Hepatocyte (in vitro differentiated cells): ENCODE measurements around the gene AGPS. TPM values are rescaled to one million over a fixed set of nuclear protein-coding genes. Genes with fewer than 3 reads are reported as not detected.

Source experiments
- DNase-seq: peaks from one replicate; pipeline ENCODE4 v3.0.0-alpha.2; 2016; ENCODE audit warnings: low spot score
- H2AFZ ChIP-seq: fragments of 200-600 bp; sonication (generic); 2 replicates; pipeline ENCODE4 v1.6.0; 2016; ENCODE audit warnings: antibody characterized with exemption, mild to moderate bottlenecking
- H3K27ac ChIP-seq: fragments of 200-600 bp; sonication (generic); 2 replicates; pipeline ENCODE4 v1.5.1; 2016; ENCODE audit warnings: mild to moderate bottlenecking
- H3K27me3 ChIP-seq: fragments of 200-600 bp; sonication (generic); 2 replicates; pipeline ENCODE4 v1.6.1; 2016
- H3K36me3 ChIP-seq: fragments of 200-600 bp; sonication (generic); replicated peaks from 2 replicates; pipeline ENCODE4 v1.5.1; 2016; ENCODE audit warnings: low read depth; ENCODE audit not compliant: insufficient read depth
- H3K4me1 ChIP-seq: fragments of 200-600 bp; sonication (generic); 2 replicates; pipeline ENCODE4 v1.5.1; 2016; ENCODE audit warnings: mild to moderate bottlenecking, moderate library complexity; ENCODE audit not compliant: insufficient read depth
- H3K4me2 ChIP-seq: fragments of 200-600 bp; sonication (generic); 2 replicates; pipeline ENCODE4 v1.6.0; 2016
- H3K4me3 ChIP-seq: fragments of 200-600 bp; sonication (generic); 2 replicates; pipeline ENCODE4 v1.5.1; 2016; ENCODE audit warnings: mild to moderate bottlenecking
- H3K79me2 ChIP-seq: fragments of 200-600 bp; sonication (generic); 2 replicates; pipeline ENCODE4 v1.6.0; 2017; ENCODE audit warnings: mild to moderate bottlenecking
- H3K9me2 ChIP-seq: fragments of 200-600 bp; sonication (generic); replicated peaks from 2 replicates; pipeline ENCODE4 v1.6.0; 2017; ENCODE audit warnings: mild to moderate bottlenecking; ENCODE audit not compliant: insufficient read depth
- H3K9me3 ChIP-seq: fragments of 200-600 bp; sonication (generic); 2 replicates; pipeline ENCODE4 v1.5.1; 2016; ENCODE audit warnings: low read depth, mild to moderate bottlenecking
- H4K20me1 ChIP-seq: fragments of 200-600 bp; sonication (generic); 2 replicates; pipeline ENCODE4 v1.6.0; 2016; ENCODE audit warnings: mild to moderate bottlenecking; ENCODE audit not compliant: insufficient read depth, poor library complexity, severe bottlenecking
- EZH2 ChIP-seq: fragments of 200-600 bp; sonication (generic); IDR thresholded peaks from 2 replicates; pipeline ENCODE4 v1.6.1; 2016; ENCODE audit warnings: antibody characterized with exemption, mild to moderate bottlenecking, borderline replicate concordance
- EZH2phosphoT487 ChIP-seq: fragments of 200-600 bp; sonication (generic); IDR thresholded peaks from one replicate; pipeline ENCODE4 v1.6.1; 2018; ENCODE audit warnings: antibody characterized with exemption, mild to moderate bottlenecking, low read depth, moderate library complexity; ENCODE audit not compliant: unreplicated experiment, severe bottlenecking
- WGBS: methylation state at CpG from one replicate; pipeline ENCODE4 v1.1.6; 2016; ENCODE audit warnings: low lambda C conversion rate; ENCODE audit errors: missing lambda C conversion rate; 5-methylcytosine and 5-hydroxymethylcytosine counted together
- polyA plus RNA-seq: library from polyadenylated mRNA; unstranded; fragments of >200 nt; fragmentation: Nextera tagmentation; extraction: Ambion mirVana; gene quantifications from 2 replicates; pipeline ENCODE4 v1.2.1, GENCODE V29; 2016
- total RNA-seq: library from RNA; depleted of rRNA; stranded (reverse); fragments of >200 nt; gene quantifications from 2 replicates; pipeline ENCODE4 v1.2.3, GENCODE V29; 2014
- TF ChIP-seq, protein P1 (sequence below): fragments of 200-600 bp; sonication (generic); IDR thresholded peaks from 2 replicates; pipeline ENCODE4 v1.5.1; 2016; ENCODE audit warnings: antibody characterized with exemption, mild to moderate bottlenecking; ENCODE audit not compliant: poor library complexity

Gene AGPS
- total RNA-seq (36.1 and 43.7 TPM in 2 replicates), polyA plus RNA-seq (22.4 and 26.6 TPM in 2 replicates)

GRCh38 chr2:177392373-177393202 is at the start of gene AGPS:
Gene AGPS, plus strand, starts transcription at chr2:177392773. Its CDS starts 17 bp downstream, at chr2:177392790.
- TF ChIP-seq, protein P1, sequence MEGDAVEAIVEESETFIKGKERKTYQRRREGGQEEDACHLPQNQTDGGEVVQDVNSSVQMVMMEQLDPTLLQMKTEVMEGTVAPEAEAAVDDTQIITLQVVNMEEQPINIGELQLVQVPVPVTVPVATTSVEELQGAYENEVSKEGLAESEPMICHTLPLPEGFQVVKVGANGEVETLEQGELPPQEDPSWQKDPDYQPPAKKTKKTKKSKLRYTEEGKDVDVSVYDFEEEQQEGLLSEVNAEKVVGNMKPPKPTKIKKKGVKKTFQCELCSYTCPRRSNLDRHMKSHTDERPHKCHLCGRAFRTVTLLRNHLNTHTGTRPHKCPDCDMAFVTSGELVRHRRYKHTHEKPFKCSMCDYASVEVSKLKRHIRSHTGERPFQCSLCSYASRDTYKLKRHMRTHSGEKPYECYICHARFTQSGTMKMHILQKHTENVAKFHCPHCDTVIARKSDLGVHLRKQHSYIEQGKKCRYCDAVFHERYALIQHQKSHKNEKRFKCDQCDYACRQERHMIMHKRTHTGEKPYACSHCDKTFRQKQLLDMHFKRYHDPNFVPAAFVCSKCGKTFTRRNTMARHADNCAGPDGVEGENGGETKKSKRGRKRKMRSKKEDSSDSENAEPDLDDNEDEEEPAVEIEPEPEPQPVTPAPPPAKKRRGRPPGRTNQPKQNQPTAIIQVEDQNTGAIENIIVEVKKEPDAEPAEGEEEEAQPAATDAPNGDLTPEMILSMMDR = no peak
- TF ChIP-seq EZH2 (no peak), EZH2phosphoT487 (no peak)
- no peaks in the 10 kb centered on the region for H3K9me3 ChIP-seq
- 3% methylated on average over 82 of the region's 83 CpGs for WGBS
- peak within 1 kb of the TSS; percentile 93 for H3K4me2 ChIP-seq
- peak within 1 kb of the TSS; percentile 73 for H3K4me3 ChIP-seq
- peak within 1 kb of the TSS; percentile 87 for H3K27ac ChIP-seq
- H2AFZ ChIP-seq = peak within 1 kb of the TSS; percentile 100
- peaks cover 18% of the 10 kb centered on the region for H3K4me1 ChIP-seq
- H4K20me1 ChIP-seq = peaks cover 3% of the 10 kb centered on the region
- no peaks in the 10 kb centered on the region for H3K9me2 ChIP-seq
- no peaks in the 10 kb centered on the region for H3K27me3 ChIP-seq
- H3K79me2 ChIP-seq = peaks cover 46% of the 10 kb centered on the region
- no peaks in the 10 kb centered on the region for H3K36me3 ChIP-seq
- DNase-seq = peak; percentile 87

GRCh38 chr2:177343773-177344172 is 48.8 kb upstream of the AGPS start:
- no peaks in the 10 kb centered on the region for H3K27me3 ChIP-seq

GRCh38 chr2:177344316-177344715 is 48.3 kb upstream of the AGPS start:
- no peak overlapping the region for H3K27ac ChIP-seq
- TF ChIP-seq EZH2 (no peak), EZH2phosphoT487 (no peak)
- TF ChIP-seq, protein P1 = no peak
- no peak overlapping the region for H2AFZ ChIP-seq
- H4K20me1 ChIP-seq = no peaks in the 10 kb centered on the region
- H3K4me3 ChIP-seq = no peak overlapping the region
- H3K36me3 ChIP-seq = no peaks in the 10 kb centered on the region
- H3K4me2 ChIP-seq = no peak overlapping the region
- 100% methylated on average over 1 of the region's 1 CpG for WGBS
- DNase-seq = no peak
- H3K9me3 ChIP-seq = no peaks in the 10 kb centered on the region
- no peaks in the 10 kb centered on the region for H3K9me2 ChIP-seq
- H3K79me2 ChIP-seq = no peaks in the 10 kb centered on the region
- H3K27me3 ChIP-seq = no peaks in the 10 kb centered on the region
- H3K4me1 ChIP-seq = peaks cover 8% of the 10 kb centered on the region

More at GRCh38 chr2:177343773-177344172, 48.8 kb upstream of the AGPS start:
- H3K9me3 ChIP-seq = no peaks in the 10 kb centered on the region
- H2AFZ ChIP-seq = no peak overlapping the region
- no peaks in the 10 kb centered on the region for H3K79me2 ChIP-seq
- no peak overlapping the region for H3K4me2 ChIP-seq
- WGBS = 87% methylated on average over 8 of the region's 8 CpGs
- no peaks in the 10 kb centered on the region for H4K20me1 ChIP-seq
- no peak overlapping the region for H3K27ac ChIP-seq
- H3K4me3 ChIP-seq = no peak overlapping the region
- no peaks in the 10 kb centered on the region for H3K36me3 ChIP-seq
- DNase-seq = no peak
- peaks cover 8% of the 10 kb centered on the region for H3K4me1 ChIP-seq
- no peaks in the 10 kb centered on the region for H3K9me2 ChIP-seq
- TF ChIP-seq EZH2 (no peak), EZH2phosphoT487 (no peak)
- TF ChIP-seq, protein P1 = no peak
